ENCODE results near the gene EP400.
A peak's percentile ranks its signal among the peaks of the same experiment; 100 is the strongest.

EP400 gene

DNA sequence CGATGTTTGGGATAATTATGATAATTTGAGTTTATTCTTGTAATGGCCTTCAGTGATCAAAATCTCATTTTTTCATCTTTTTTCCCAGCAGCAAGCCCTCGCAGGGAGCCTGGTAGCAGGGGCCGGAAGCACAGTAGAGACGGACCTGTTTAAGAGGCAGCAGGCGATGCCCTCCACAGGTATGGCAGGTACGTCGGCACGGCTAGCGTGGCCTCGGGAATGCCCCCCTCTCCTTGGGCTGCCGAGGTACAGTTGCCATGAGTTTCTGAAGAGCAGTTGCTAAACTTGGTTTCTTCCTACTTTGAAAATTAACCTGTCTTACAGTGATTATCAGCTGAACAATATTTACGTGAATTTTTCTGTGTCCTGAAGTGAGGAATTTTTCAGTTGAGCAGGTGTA lies 29.9 kb downstream of the EP400 start:
- no peak for TF ChIP-seq GATA2 (IDR thresholded peaks at IDR 0.05; ENCODE audit: low read depth, low read length)
- TF ChIP-seq GATA3 (IDR thresholded peaks at IDR 0.05; ENCODE audit: low read depth, low read length), result no peak

GRCh38 chr12:131980263-131980662 lies 30.5 kb downstream of the EP400 start:
- TF ChIP-seq GATA2 (IDR thresholded peaks at IDR 0.05; ENCODE audit: low read depth, low read length) (peak; percentile 35; the same call in 1 of the 2 replicates), GATA3 (IDR thresholded peaks at IDR 0.05; ENCODE audit: low read depth, low read length) (no peak)

DNA sequence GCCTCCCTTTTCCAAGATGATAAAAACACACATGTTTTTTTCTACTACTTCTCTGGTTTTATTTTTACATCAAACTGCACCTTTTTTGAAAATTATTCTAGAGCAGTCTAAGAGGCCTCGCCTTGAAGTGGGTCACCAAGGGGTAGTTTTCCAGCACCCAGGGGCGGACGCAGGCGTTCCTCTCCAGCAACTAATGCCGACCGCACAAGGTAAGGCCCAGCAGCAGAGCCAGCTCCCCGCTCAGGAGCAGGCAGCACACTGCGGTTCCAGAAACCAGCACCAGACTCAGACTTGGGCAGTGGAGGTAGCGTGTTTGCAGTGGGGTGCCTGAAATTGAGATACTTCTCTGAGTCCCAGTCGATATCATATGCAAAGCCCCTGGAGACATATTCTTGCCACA lies 31.6 kb downstream of the EP400 start:
- no peak for TF ChIP-seq GATA2 (IDR thresholded peaks at IDR 0.05; ENCODE audit: low read depth, low read length)
- TF ChIP-seq GATA3 (IDR thresholded peaks at IDR 0.05; ENCODE audit: low read depth, low read length), result no peak

DNA sequence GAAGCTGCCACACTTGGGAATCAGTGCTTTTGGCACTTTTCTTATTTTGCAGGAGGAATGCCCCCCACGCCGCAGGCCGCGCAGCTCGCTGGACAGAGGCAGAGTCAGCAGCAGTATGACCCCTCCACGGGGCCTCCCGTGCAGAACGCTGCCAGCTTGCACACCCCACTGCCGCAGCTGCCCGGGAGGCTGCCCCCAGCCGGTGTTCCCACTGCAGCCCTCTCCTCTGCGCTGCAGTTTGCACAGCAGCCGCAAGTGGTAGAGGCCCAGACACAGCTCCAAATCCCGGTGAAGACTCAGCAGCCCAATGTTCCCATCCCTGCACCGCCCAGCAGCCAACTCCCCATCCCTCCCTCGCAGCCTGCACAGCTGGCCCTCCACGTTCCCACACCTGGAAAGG lies 32.3 kb downstream of the EP400 start:
- no peak for TF ChIP-seq GATA2 (IDR thresholded peaks at IDR 0.05; ENCODE audit: low read depth, low read length)
- TF ChIP-seq GATA3 (IDR thresholded peaks at IDR 0.05; ENCODE audit: low read depth, low read length), result no peak

DNA sequence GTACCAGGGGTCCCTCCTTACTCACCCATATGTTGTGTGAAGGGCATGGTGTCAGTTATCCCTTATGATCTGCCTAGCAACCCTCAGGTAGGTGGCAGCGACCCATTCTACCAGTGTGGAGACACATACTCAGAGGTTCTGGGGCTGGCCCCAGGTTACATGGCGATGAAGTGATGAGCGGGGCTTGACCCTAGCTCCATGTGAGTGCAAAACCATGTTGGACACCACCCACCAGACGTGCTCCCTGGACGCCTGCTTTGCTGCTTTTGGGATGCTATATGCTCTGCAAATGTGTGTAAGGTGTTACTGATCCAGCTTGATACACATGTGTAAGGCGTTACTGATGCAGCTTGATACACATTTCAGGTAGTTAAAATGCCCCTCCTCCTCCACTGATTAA lies 33.3 kb downstream of the EP400 start:
- TF ChIP-seq GATA2 (IDR thresholded peaks at IDR 0.05; ENCODE audit: low read depth, low read length) (no peak), GATA3 (IDR thresholded peaks at IDR 0.05; ENCODE audit: low read depth, low read length) (no peak)

GRCh38 chr12:131983554-131983953 lies 33.8 kb downstream of the EP400 start:
- TF ChIP-seq GATA2 (IDR thresholded peaks at IDR 0.05; ENCODE audit: low read depth, low read length), result no peak
- TF ChIP-seq GATA3 (IDR thresholded peaks at IDR 0.05; ENCODE audit: low read depth, low read length), result no peak

GRCh38 chr12:131984334-131984733 lies 34.6 kb downstream of the EP400 start:
- TF ChIP-seq GATA3 (IDR thresholded peaks at IDR 0.05; ENCODE audit: low read depth, low read length), result no peak
- TF ChIP-seq GATA2 (IDR thresholded peaks at IDR 0.05; ENCODE audit: low read depth, low read length), result no peak

DNA sequence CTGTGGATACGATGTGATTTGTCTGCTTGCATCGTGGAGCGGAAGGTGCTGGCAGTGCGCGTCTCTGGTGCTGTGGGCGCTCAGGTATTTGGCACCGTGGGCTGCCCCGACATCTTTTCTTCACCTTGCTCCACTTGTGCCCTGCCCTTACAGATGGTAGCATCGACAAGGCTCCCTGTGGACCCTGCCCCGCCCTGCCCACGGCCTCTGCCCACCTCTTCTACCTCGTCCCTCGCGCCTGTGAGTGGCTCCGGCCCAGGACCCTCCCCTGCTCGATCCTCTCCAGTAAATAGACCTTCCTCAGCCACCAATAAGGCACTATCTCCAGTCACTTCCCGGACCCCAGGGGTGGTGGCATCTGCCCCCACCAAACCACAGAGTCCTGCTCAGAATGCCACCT lies 36.6 kb downstream of the EP400 start:
- TF ChIP-seq GATA2 (IDR thresholded peaks at IDR 0.05; ENCODE audit: low read depth, low read length) (no peak), GATA3 (IDR thresholded peaks at IDR 0.05; ENCODE audit: low read depth, low read length) (no peak)

DNA sequence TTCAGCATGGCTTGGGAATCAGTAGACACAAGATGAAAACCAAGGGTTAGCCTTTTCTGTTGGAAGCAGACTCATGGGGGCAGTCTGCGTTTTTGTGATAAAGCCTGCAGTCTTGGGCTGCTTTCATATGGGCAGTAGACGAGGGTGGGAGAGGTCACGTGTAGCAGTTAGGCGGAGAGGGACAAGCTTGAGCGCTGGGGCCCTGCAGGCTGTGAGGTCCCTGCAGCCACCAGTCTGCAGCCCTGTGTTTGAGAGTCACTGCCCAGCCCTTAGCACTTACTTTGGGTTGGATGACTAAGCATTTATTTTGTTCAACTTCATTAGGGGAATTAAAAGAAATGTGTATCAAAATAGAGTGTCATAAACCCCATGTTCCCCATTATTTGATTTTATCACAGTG lies 37.2 kb downstream of the EP400 start:
- TF ChIP-seq GATA2 (IDR thresholded peaks at IDR 0.05; ENCODE audit: low read depth, low read length) (no peak), GATA3 (IDR thresholded peaks at IDR 0.05; ENCODE audit: low read depth, low read length) (no peak)

GRCh38 chr12:131987552-131987951 lies 37.8 kb downstream of the EP400 start:
- TF ChIP-seq GATA3 (IDR thresholded peaks at IDR 0.05; ENCODE audit: low read depth, low read length) (no peak), GATA2 (IDR thresholded peaks at IDR 0.05; ENCODE audit: low read depth, low read length) (no peak)

DNA sequence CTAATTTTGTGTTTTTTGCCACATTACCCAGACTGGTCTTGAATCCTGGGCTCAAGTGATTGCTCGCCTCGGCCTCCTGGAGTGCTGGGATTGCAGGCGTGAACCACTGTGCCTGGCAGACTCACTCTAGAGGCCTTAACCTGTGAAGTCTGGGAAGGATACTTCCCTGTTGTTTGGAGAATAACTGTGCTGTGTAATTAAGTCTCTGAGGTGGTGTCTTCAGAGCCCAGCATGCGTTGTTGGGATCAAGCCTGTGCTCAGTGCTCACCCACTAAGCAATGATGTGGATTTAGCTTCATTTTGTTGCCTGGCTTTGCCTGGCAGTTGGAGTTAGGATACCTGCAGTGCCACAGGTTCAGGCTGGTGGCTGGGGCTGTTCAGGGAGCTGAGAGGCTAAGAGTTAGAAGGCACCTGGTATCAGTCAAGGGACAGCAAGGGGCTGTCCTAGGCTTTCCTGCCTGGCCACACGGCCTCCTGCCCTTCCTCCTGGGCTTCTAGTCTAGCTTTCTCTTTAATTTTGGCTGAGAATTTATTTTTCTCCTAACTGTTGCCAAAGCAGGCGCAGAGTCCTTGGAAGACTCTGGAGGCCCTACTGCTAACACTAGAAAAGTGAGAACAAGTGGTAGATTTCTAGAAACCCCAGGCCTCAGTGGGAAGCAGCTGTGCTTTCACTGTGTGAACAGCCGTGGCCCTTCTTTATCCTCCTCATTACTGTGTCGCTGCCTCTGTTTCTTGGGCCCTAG lies 38.5 kb downstream of the EP400 start:
- TF ChIP-seq GATA3 (IDR thresholded peaks at IDR 0.05; ENCODE audit: low read depth, low read length) (no peak), GATA2 (IDR thresholded peaks at IDR 0.05; ENCODE audit: low read depth, low read length) (no peak)

- TF ChIP-seq GATA3 (IDR thresholded peaks at IDR 0.05; ENCODE audit: low read depth, low read length) (no peak), GATA2 (IDR thresholded peaks at IDR 0.05; ENCODE audit: low read depth, low read length) (no peak)
Measured at GRCh38 chr12:131989021-131989420, 39.3 kb downstream of the EP400 start.

GRCh38 chr12:131990066-131990979 lies 40.6 kb downstream of the EP400 start:
- TF ChIP-seq GATA3 (IDR thresholded peaks at IDR 0.05; ENCODE audit: low read depth, low read length) (no peak), GATA2 (IDR thresholded peaks at IDR 0.05; ENCODE audit: low read depth, low read length) (no peak)

GRCh38 chr12:131990980-131991305 lies 41.2 kb downstream of the EP400 start:
- TF ChIP-seq GATA2 (IDR thresholded peaks at IDR 0.05; ENCODE audit: low read depth, low read length) (no peak), GATA3 (IDR thresholded peaks at IDR 0.05; ENCODE audit: low read depth, low read length) (no peak)

All from SH-SY5Y (cell line).